Bronchial epithelial cell (primary cell): ENCODE measurements around the gene WDR41. TPM values are rescaled to one million over a fixed set of nuclear protein-coding genes. Genes with fewer than 3 reads are reported as not detected.
"Not testable (repeated sequence)": the region's sequence is repeated elsewhere in the genome, so short reads cannot be mapped to it uniquely, and the experiment has no call there.

Experiments
- DNase-seq: peaks from one replicate; pipeline ENCODE4 v3.0.0-alpha.2; 2010; ENCODE audit warnings: low read depth
- FAIRE-seq: peaks from 2 replicates; lab custom pipeline; 2011; peaks lifted over from hg19 to GRCh38; lab: Jason Lieb, UNC
- H3K27me3 ChIP-seq: 2 replicates; pipeline ENCODE4 v1.5.1; 2011; ENCODE audit warnings: low read length; ENCODE audit not compliant: control insufficient read depth, insufficient read depth
- H3K36me3 ChIP-seq: 2 replicates; pipeline ENCODE4 v1.5.1; 2011; ENCODE audit warnings: low read length; ENCODE audit not compliant: control insufficient read depth, insufficient read depth
- H3K4me3 ChIP-seq: 2 replicates; pipeline ENCODE4 v1.5.1; 2011; ENCODE audit warnings: mild to moderate bottlenecking, low read depth, low read length, control low read depth
- CTCF ChIP-seq: IDR thresholded peaks from 2 replicates; pipeline ENCODE4 v1.5.1; 2011; ENCODE audit warnings: mild to moderate bottlenecking, moderate library complexity, low read length, control low read depth, inconsistent platforms; ENCODE audit not compliant: insufficient read depth, severe bottlenecking
- total RNA-seq: library from RNA; depleted of rRNA; stranded (reverse); fragments of >200 nt; gene quantifications from 2 replicates; pipeline ENCODE4 v1.2.1, GENCODE V29; 2014

The WDR41 gene
- total RNA-seq, 1 donor from 2014 or later, result 148 TPM

- Histone ChIP-seq H3K27me3 (no peaks in the 10 kb centered on the region), H3K4me3 (no peak overlapping the region), H3K36me3 (no peaks in the 10 kb centered on the region)
- TF ChIP-seq CTCF, result no peak
- FAIRE-seq (no peak), DNase-seq (no peak)
Measured at GRCh38 chr5:77390221-77390620, 101.9 kb downstream of the WDR41 start.

- Histone ChIP-seq H3K36me3 (no peaks in the 10 kb centered on the region), H3K27me3 (no peaks in the 10 kb centered on the region), H3K4me3 (no peak overlapping the region)
- FAIRE-seq, result no peak
- no peak for TF ChIP-seq CTCF
- no peak for DNase-seq
Measured at GRCh38 chr5:77389746-77390145, 102.4 kb downstream of the WDR41 start.

GRCh38 chr5:77386340-77386739 lies 105.8 kb downstream of the WDR41 start:
- not testable (repeated sequence) for H3K36me3 ChIP-seq, FAIRE-seq, H3K4me3 ChIP-seq, DNase-seq, H3K27me3 ChIP-seq

GRCh38 chr5:77383336-77383735 lies 108.8 kb downstream of the WDR41 start:
- DNase-seq, FAIRE-seq: not testable (repeated sequence)

More at GRCh38 chr5:77383336-77383735, 108.8 kb downstream of the WDR41 start:
- H3K27me3 ChIP-seq, H3K36me3 ChIP-seq, H3K4me3 ChIP-seq: not testable (repeated sequence)

Other genes with a start within 250 kb of the WDR41 start
- not detected in 2 replicates for gene OTP, start 146.4 kb upstream of the WDR41 start, total RNA-seq